ENCODE results near the gene VENTX.

Gene VENTX

DNA sequence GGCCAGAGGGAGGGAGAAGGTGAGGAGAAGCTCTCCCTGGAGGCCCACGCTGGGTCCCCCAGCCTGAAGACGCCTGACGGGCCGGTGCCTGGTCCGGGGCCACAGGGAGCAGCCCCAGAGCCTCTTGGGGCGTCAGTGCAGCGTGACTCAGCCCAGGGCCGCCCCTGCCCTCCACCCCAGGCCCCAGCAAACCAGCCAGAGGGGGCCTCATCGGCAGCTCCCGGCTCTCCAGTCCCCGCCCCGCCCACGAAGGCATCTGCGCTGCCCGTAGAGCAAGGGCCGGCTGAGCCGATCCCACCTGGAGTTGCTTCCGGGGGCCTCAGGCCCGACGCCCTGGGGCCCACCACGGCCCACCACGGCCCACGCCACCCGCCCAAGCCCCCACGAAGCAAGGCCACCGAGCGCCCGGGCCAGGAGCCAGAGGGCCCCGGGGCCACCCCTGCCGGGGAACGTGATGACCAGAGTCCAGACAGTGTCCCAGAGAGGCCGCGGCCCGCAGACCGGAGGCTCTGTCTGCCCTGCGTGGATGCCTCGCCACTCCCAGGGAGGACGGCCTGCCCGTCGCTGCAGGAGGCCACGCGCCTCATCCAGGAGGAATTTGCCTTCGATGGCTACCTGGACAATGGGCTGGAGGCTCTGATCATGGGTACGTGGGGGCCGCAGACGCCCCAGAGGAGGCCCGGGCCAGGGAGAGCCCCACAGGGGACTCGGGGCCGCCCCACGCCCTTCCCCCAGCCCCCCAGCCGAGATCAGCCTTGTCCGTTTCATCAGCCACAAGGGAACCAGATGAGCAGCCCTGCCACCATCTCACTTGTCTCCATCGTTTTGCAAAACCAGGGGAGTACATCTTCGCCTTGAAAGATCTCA lies 38.8 kb upstream of the VENTX start:
- no peak overlapping the region for H3K4me3 ChIP-seq (ENCODE audit: low read depth, low read length)
- TF ChIP-seq, protein P1, sequence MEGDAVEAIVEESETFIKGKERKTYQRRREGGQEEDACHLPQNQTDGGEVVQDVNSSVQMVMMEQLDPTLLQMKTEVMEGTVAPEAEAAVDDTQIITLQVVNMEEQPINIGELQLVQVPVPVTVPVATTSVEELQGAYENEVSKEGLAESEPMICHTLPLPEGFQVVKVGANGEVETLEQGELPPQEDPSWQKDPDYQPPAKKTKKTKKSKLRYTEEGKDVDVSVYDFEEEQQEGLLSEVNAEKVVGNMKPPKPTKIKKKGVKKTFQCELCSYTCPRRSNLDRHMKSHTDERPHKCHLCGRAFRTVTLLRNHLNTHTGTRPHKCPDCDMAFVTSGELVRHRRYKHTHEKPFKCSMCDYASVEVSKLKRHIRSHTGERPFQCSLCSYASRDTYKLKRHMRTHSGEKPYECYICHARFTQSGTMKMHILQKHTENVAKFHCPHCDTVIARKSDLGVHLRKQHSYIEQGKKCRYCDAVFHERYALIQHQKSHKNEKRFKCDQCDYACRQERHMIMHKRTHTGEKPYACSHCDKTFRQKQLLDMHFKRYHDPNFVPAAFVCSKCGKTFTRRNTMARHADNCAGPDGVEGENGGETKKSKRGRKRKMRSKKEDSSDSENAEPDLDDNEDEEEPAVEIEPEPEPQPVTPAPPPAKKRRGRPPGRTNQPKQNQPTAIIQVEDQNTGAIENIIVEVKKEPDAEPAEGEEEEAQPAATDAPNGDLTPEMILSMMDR (IDR thresholded peaks at IDR 0.05; ENCODE audit: low read depth, low read length) = no peak

GRCh38 chr10:133199488-133199885 lies 38.2 kb upstream of the VENTX start:
- no peak overlapping the region for H3K4me3 ChIP-seq (ENCODE audit: low read depth, low read length)
- TF ChIP-seq, protein P1 (IDR thresholded peaks at IDR 0.05; ENCODE audit: low read depth, low read length) = no peak

- TF ChIP-seq, protein P1 (IDR thresholded peaks at IDR 0.05; ENCODE audit: low read depth, low read length) = no peak
- no peak overlapping the region for H3K4me3 ChIP-seq (ENCODE audit: low read depth, low read length)
Measured at GRCh38 chr10:133199992-133200611, 37.6 kb upstream of the VENTX start.

GRCh38 chr10:133200621-133201031 lies 37.0 kb upstream of the VENTX start:
- no peak overlapping the region for H3K4me3 ChIP-seq (ENCODE audit: low read depth, low read length)
- TF ChIP-seq, protein P1 (IDR thresholded peaks at IDR 0.05; ENCODE audit: low read depth, low read length) = no peak

DNA sequence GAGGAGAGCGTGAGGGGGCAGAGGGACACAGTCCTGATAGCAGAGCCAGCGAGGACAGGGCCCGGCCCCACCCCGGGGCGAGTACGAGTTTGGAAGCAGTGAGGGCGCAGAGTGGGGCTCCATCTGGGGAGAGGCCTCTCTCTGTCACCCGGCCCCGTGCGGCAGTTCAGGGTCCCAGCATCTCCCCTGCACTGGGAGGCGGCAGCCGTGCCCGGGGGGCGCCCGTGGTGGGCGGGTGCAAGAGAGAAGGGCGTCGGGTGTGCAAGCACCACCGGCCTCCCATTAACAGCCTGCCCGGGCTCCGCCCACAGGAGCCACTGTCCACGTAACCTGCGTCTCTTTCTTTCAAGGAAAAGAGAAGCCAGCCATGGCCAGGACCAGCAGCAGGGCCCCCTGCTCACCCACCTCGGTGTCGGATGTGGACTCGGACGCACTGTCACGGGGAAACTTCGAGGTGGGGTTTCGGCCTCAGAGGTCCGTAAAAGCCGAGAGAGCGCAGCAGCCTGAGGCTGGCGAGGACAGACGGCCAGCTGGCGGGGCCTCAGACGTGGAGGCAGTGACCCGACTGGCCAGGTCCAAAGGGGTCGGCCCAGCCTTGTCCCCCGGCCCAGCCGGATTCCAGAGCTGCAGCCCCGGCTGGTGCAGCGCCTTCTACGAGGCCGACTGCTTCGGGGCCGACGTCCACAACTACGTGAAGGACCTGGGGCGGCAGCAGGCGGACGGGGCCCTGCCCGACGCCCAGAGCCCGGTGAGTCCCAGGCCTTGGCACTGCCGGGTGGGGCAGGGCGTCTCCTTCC lies 36.3 kb upstream of the VENTX start:
- H3K4me3 ChIP-seq (ENCODE audit: low read depth, low read length) = no peak overlapping the region
- TF ChIP-seq, protein P1 (IDR thresholded peaks at IDR 0.05; ENCODE audit: low read depth, low read length) = no peak

DNA sequence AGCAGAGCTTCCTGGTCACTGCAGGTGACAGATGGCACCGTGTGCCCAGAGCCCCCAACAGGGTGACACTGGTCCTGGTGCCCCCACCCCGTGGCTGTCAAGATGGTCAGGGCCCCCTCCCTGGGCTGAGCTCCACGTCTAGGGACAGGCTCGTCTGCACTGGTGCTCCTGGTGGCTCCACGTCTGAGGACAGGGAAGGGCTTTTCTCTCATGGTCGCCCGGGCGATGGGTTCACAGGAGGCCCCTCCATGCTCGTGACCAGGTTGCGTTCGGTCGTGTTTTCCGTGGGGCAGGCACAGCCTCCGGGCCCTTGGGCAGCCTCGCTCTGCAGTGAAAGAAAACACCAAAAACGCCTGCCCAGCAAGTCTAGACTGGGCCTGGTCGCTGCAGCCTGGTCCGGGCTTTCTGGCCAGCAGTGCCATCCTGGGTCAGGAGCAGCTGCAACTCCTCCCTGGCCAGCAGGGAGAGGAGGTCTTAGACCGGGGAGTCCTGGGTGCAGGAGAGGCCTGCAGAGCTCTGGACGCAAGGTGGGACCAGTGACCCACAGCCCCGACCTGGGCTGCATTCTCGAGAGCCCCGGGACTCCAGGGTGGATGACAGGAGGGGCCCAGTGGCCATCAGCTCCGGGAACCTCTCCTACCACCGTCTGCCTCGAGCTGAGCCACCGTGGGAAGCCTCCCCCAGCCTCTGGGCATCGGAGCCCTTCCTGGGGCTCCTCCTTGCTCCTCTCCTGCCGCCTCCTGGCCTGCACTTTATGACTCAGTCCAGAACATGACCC lies 35.5 kb upstream of the VENTX start:
- no peak overlapping the region for H3K4me3 ChIP-seq (ENCODE audit: low read depth, low read length)
- TF ChIP-seq, protein P1 (IDR thresholded peaks at IDR 0.05; ENCODE audit: low read depth, low read length) = no peak

All from WI38 (cell line).